Measurements from ENCODE around the gene ADAM22.
"Not testable (repeated sequence)": the region's sequence is repeated elsewhere in the genome, so short reads cannot be mapped to it uniquely, and the experiment has no call there.

Gene ADAM22

GRCh38 chr7:87934699-87935383 is 790 bp downstream of the ADAM22 start:
- peak overlapping the region; percentile 70 for H3K4me3 ChIP-seq (ENCODE audit: low read depth, low read length)
- peak; percentile 9 for DNase-seq (ENCODE audit: low read depth, low spot score)
- in situ Hi-C loops (cut with HindIII; ENCODE audit: low sequenced_read_pairs), result no loop called here
- no peak for TF ChIP-seq CTCF (IDR thresholded peaks at IDR 0.05; ENCODE audit: low read depth, low read length)

- peak overlapping the region; percentile 70 for H3K4me3 ChIP-seq (ENCODE audit: low read depth, low read length)
- in situ Hi-C loops (cut with HindIII; ENCODE audit: low sequenced_read_pairs), result no loop called here
- TF ChIP-seq CTCF (IDR thresholded peaks at IDR 0.05; ENCODE audit: low read depth, low read length), result no peak
- no peak for DNase-seq (ENCODE audit: low read depth, low spot score)
Measured at GRCh38 chr7:87935384-87935706, 1.3 kb downstream of the ADAM22 start.

- H3K4me3 ChIP-seq (ENCODE audit: low read depth, low read length), result no peak overlapping the region
- no peak for DNase-seq (ENCODE audit: low read depth, low spot score)
- in situ Hi-C loops (cut with HindIII; ENCODE audit: low sequenced_read_pairs), result no loop called here
- no peak for TF ChIP-seq CTCF (IDR thresholded peaks at IDR 0.05; ENCODE audit: low read depth, low read length)
Measured at GRCh38 chr7:87941138-87941537, 7.1 kb downstream of the ADAM22 start.

GRCh38 chr7:87944547-87944946 is 10.5 kb downstream of the ADAM22 start:
- in situ Hi-C loops (cut with HindIII; ENCODE audit: low sequenced_read_pairs), result no loop called here
- TF ChIP-seq CTCF (IDR thresholded peaks at IDR 0.05; ENCODE audit: low read depth, low read length), result no peak
- no peak overlapping the region for H3K4me3 ChIP-seq (ENCODE audit: low read depth, low read length)
- no peak for DNase-seq (ENCODE audit: low read depth, low spot score)

- DNase-seq (ENCODE audit: low read depth, low spot score); in situ Hi-C loops (cut with HindIII; ENCODE audit: low sequenced_read_pairs); H3K4me3 ChIP-seq (ENCODE audit: low read depth, low read length): not testable (repeated sequence)
Measured at GRCh38 chr7:87945926-87946325, 11.9 kb downstream of the ADAM22 start.

- no peak overlapping the region for H3K4me3 ChIP-seq (ENCODE audit: low read depth, low read length)
- in situ Hi-C loops (cut with HindIII; ENCODE audit: low sequenced_read_pairs), result no loop called here
- no peak for TF ChIP-seq CTCF (IDR thresholded peaks at IDR 0.05; ENCODE audit: low read depth, low read length)
- DNase-seq (ENCODE audit: low read depth, low spot score), result no peak
Measured at GRCh38 chr7:87948371-87948770, 14.3 kb downstream of the ADAM22 start.

GRCh38 chr7:87959336-87959735 is 25.3 kb downstream of the ADAM22 start:
- DNase-seq (ENCODE audit: low read depth, low spot score), result no peak
- H3K4me3 ChIP-seq (ENCODE audit: low read depth, low read length), result no peak overlapping the region
- in situ Hi-C loops (cut with HindIII; ENCODE audit: low sequenced_read_pairs), result no loop called here
- no peak for TF ChIP-seq CTCF (IDR thresholded peaks at IDR 0.05; ENCODE audit: low read depth, low read length)
